ENCODE results near the gene CHD9NB. TPM values are rescaled to one million over a fixed set of nuclear protein-coding genes. Genes with fewer than 3 reads are reported as not detected.
"Not testable (repeated sequence)": the region's sequence is repeated elsewhere in the genome, so short reads cannot be mapped to it uniquely, and the experiment has no call there.

Gene CHD9NB
- total and polyA plus RNA-seq, 4 donors: 2.5 to 25.7 (median 2.9) TPM

- DNase-seq (ENCODE audit: low read depth in 4 of 6, low spot score in 6 of 6): no peak
- WGBS (ENCODE audit: insufficient coverage): 86% methylated on average over 2 of the region's 4 CpGs
- Histone ChIP-seq H3K4me1 (ENCODE audit: control insufficient read depth, insufficient read depth, low read length) (peaks cover 9% of the 10 kb centered on the region), H3K36me3 (ENCODE audit: control insufficient read depth, insufficient read depth, low read length) (no peaks in the 10 kb centered on the region), H3K4me3 (ENCODE audit: low read depth, low read length) (no peak overlapping the region), H3K9me3 (ENCODE audit: control insufficient read depth, insufficient read depth, low read length) (no peaks in the 10 kb centered on the region), H3K27me3 (ENCODE audit: control insufficient read depth, insufficient read depth, low read length) (peaks cover 3% of the 10 kb centered on the region), H3K27ac (ENCODE audit: low read depth, low read length) (no peak overlapping the region)
Observed at GRCh38 chr16:53048139-53048915, 4.4 kb downstream of the CHD9NB start.

- not testable (repeated sequence) for H3K27ac ChIP-seq (ENCODE audit: low read depth, low read length); H3K36me3 ChIP-seq (ENCODE audit: control insufficient read depth, insufficient read depth, low read length); DNase-seq (ENCODE audit: low read depth in 4 of 6, low spot score in 6 of 6); H3K4me3 ChIP-seq (ENCODE audit: low read depth, low read length); H3K27me3 ChIP-seq (ENCODE audit: control insufficient read depth, insufficient read depth, low read length); H3K9me3 ChIP-seq (ENCODE audit: control insufficient read depth, insufficient read depth, low read length)
- 86% methylated on average over 1 of the region's 5 CpGs for whole genome bisulfite sequencing (ENCODE audit: insufficient coverage)
- peaks cover 11% of the 10 kb centered on the region for H3K4me1 ChIP-seq (ENCODE audit: control insufficient read depth, insufficient read depth, low read length)
Observed at GRCh38 chr16:53047515-53047914, 5.2 kb downstream of the CHD9NB start.

- Histone ChIP-seq H3K27ac (ENCODE audit: low read depth, low read length) (no peak overlapping the region), H3K36me3 (ENCODE audit: control insufficient read depth, insufficient read depth, low read length) (no peaks in the 10 kb centered on the region), H3K27me3 (ENCODE audit: control insufficient read depth, insufficient read depth, low read length) (peaks cover 3% of the 10 kb centered on the region), H3K4me1 (ENCODE audit: control insufficient read depth, insufficient read depth, low read length) (peaks cover 22% of the 10 kb centered on the region), H3K4me3 (ENCODE audit: low read depth, low read length) (no peak overlapping the region), H3K9me3 (ENCODE audit: control insufficient read depth, insufficient read depth, low read length) (no peaks in the 10 kb centered on the region)
- 68% methylated on average over 5 of the region's 6 CpGs for WGBS (ENCODE audit: insufficient coverage)
- DNase-seq (ENCODE audit: low read depth in 4 of 6, low spot score in 6 of 6): no peak
Observed at GRCh38 chr16:53045341-53046220, 7.1 kb downstream of the CHD9NB start.

GRCh38 chr16:53043986-53044601 is 8.6 kb downstream of the CHD9NB start:
- peak in 3 of 6 donors; percentile 7 to 53 (median 30) for DNase-seq (ENCODE audit: low read depth in 4 of 6, low spot score in 6 of 6)
- peak overlapping the region; percentile 13 for H3K4me3 ChIP-seq (ENCODE audit: low read depth, low read length)

GRCh38 chr16:53043428-53043831 is 9.3 kb downstream of the CHD9NB start:
- Histone ChIP-seq H3K4me3 (ENCODE audit: low read depth, low read length) (peak overlapping the region; percentile 13), H3K27me3 (ENCODE audit: control insufficient read depth, insufficient read depth, low read length) (peaks cover 3% of the 10 kb centered on the region), H3K9me3 (ENCODE audit: control insufficient read depth, insufficient read depth, low read length) (no peaks in the 10 kb centered on the region), H3K27ac (ENCODE audit: low read depth, low read length) (peak overlapping the region; percentile 75), H3K36me3 (ENCODE audit: control insufficient read depth, insufficient read depth, low read length) (no peaks in the 10 kb centered on the region), H3K4me1 (ENCODE audit: control insufficient read depth, insufficient read depth, low read length) (peaks cover 22% of the 10 kb centered on the region)
- 23% methylated on average over 2 of the region's 5 CpGs for WGBS (ENCODE audit: insufficient coverage)
- peak in 1 of 6 donors; percentile 65 for DNase-seq (ENCODE audit: low read depth in 4 of 6, low spot score in 6 of 6)

More at GRCh38 chr16:53043986-53044601, 8.6 kb downstream of the CHD9NB start:
- H3K4me1 ChIP-seq (ENCODE audit: control insufficient read depth, insufficient read depth, low read length): peaks cover 22% of the 10 kb centered on the region
- peaks cover 3% of the 10 kb centered on the region for H3K27me3 ChIP-seq (ENCODE audit: control insufficient read depth, insufficient read depth, low read length)
- peak overlapping the region; percentile 75 for H3K27ac ChIP-seq (ENCODE audit: low read depth, low read length)
- 9% methylated on average over 10 of the region's 11 CpGs for WGBS (ENCODE audit: insufficient coverage)
- no peaks in the 10 kb centered on the region for H3K36me3 ChIP-seq (ENCODE audit: control insufficient read depth, insufficient read depth, low read length)
- H3K9me3 ChIP-seq (ENCODE audit: control insufficient read depth, insufficient read depth, low read length): no peaks in the 10 kb centered on the region

GRCh38 chr16:53042235-53042701 is 10.4 kb downstream of the CHD9NB start:
- Histone ChIP-seq H3K4me1 (ENCODE audit: control insufficient read depth, insufficient read depth, low read length) (peaks cover 22% of the 10 kb centered on the region), H3K27ac (ENCODE audit: low read depth, low read length) (peak overlapping the region; percentile 75), H3K27me3 (ENCODE audit: control insufficient read depth, insufficient read depth, low read length) (peaks cover 3% of the 10 kb centered on the region), H3K36me3 (ENCODE audit: control insufficient read depth, insufficient read depth, low read length) (no peaks in the 10 kb centered on the region), H3K9me3 (ENCODE audit: control insufficient read depth, insufficient read depth, low read length) (no peaks in the 10 kb centered on the region), H3K4me3 (ENCODE audit: low read depth, low read length) (no peak overlapping the region)
- no peak for DNase-seq (ENCODE audit: low read depth in 4 of 6, low spot score in 6 of 6)
- 53% methylated on average over 2 of the region's 5 CpGs for WGBS (ENCODE audit: insufficient coverage)

GRCh38 chr16:53041320-53042051 is 11.2 kb downstream of the CHD9NB start:
- Histone ChIP-seq H3K36me3 (ENCODE audit: control insufficient read depth, insufficient read depth, low read length) (no peaks in the 10 kb centered on the region), H3K27me3 (ENCODE audit: control insufficient read depth, insufficient read depth, low read length) (peaks cover 3% of the 10 kb centered on the region), H3K4me3 (ENCODE audit: low read depth, low read length) (no peak overlapping the region), H3K27ac (ENCODE audit: low read depth, low read length) (peak overlapping the region; percentile 75), H3K4me1 (ENCODE audit: control insufficient read depth, insufficient read depth, low read length) (peaks cover 22% of the 10 kb centered on the region), H3K9me3 (ENCODE audit: control insufficient read depth, insufficient read depth, low read length) (no peaks in the 10 kb centered on the region)
- peak in 3 of 6 donors; percentile 29 to 79 (median 71) for DNase-seq (ENCODE audit: low read depth in 4 of 6, low spot score in 6 of 6)
- no CpG with 5 or more reads among the region's 4 CpGs for WGBS (ENCODE audit: insufficient coverage)

- Histone ChIP-seq H3K4me1 (ENCODE audit: control insufficient read depth, insufficient read depth, low read length) (peaks cover 22% of the 10 kb centered on the region), H3K27ac (ENCODE audit: low read depth, low read length) (no peak overlapping the region), H3K4me3 (ENCODE audit: low read depth, low read length) (no peak overlapping the region), H3K9me3 (ENCODE audit: control insufficient read depth, insufficient read depth, low read length) (no peaks in the 10 kb centered on the region), H3K36me3 (ENCODE audit: control insufficient read depth, insufficient read depth, low read length) (no peaks in the 10 kb centered on the region), H3K27me3 (ENCODE audit: control insufficient read depth, insufficient read depth, low read length) (peaks cover 3% of the 10 kb centered on the region)
- no peak for DNase-seq (ENCODE audit: low read depth in 4 of 6, low spot score in 6 of 6)
- no CpG with 5 or more reads among the region's 1 CpG for WGBS (ENCODE audit: insufficient coverage)
Observed at GRCh38 chr16:53040788-53041187, 11.9 kb downstream of the CHD9NB start.

GRCh38 chr16:53036711-53037110 is 16.0 kb downstream of the CHD9NB start:
- 77% methylated on average over 5 of the region's 6 CpGs for WGBS (ENCODE audit: insufficient coverage)

More at GRCh38 chr16:53036711-53037110, 16.0 kb downstream of the CHD9NB start:
- not testable (repeated sequence) for H3K4me3 ChIP-seq (ENCODE audit: low read depth, low read length); H3K27ac ChIP-seq (ENCODE audit: low read depth, low read length); H3K27me3 ChIP-seq (ENCODE audit: control insufficient read depth, insufficient read depth, low read length); H3K36me3 ChIP-seq (ENCODE audit: control insufficient read depth, insufficient read depth, low read length); DNase-seq (ENCODE audit: low read depth in 4 of 6, low spot score in 6 of 6); H3K9me3 ChIP-seq (ENCODE audit: control insufficient read depth, insufficient read depth, low read length); H3K4me1 ChIP-seq (ENCODE audit: control insufficient read depth, insufficient read depth, low read length)
